Panc1 (cell line): ENCODE results near the gene TSPAN5. TPM values are rescaled to one million over a fixed set of nuclear protein-coding genes. Genes with fewer than 3 reads are reported as not detected.

Source experiments
- ATAC-seq: fragments of 200-7000 bp; cut with Tn5 transposase; 2 replicates; pipeline ENCODE4 v1.9.1; 2020; ENCODE audit warnings: mild to moderate bottlenecking, moderate library complexity
- BruUV-seq: library from RNA; stranded (reverse); fragments of 400-500 nt; replicated peaks from 2 replicates; lab custom pipeline; 2021; lab: Mats Ljungman, UMichigan
- CTCF ChIA-PET: fragments of 300-600 bp; sonication (Branson Sonifier 250); formaldehyde crosslinking; loops from one replicate; lab custom pipeline; 2022; ENCODE audit warnings: antibody characterized with exemption; lab: Charles Lee
- POLR2A ChIA-PET: fragments of 300-600 bp; sonication (Branson Sonifier 250); formaldehyde crosslinking; loops from one replicate; lab custom pipeline; 2022; ENCODE audit warnings: antibody characterized with exemption; lab: Charles Lee
- DNase-seq: peaks from one replicate; pipeline ENCODE4 v3.0.0-alpha.2; 2010; ENCODE audit warnings: low read depth, low spot score
- H3K27ac ChIP-seq: 2 replicates; pipeline ENCODE4 v1.5.1; 2011; ENCODE audit warnings: mild to moderate bottlenecking, low read length, inconsistent platforms
- H3K27me3 ChIP-seq: fragments of 200-500 bp; sonication (Bioruptor generic); 2 replicates; pipeline ENCODE4 v1.6.0; 2014; ENCODE audit warnings: low read length, inconsistent platforms; ENCODE audit not compliant: control insufficient read depth, insufficient read depth
- H3K36me3 ChIP-seq: fragments of 200-500 bp; sonication (Bioruptor generic); 2 replicates; pipeline ENCODE4 v1.5.1; 2014; ENCODE audit warnings: inconsistent platforms, mild to moderate bottlenecking, low read length, moderate library complexity; ENCODE audit not compliant: control insufficient read depth, insufficient read depth
- H3K4me1 ChIP-seq: 2 replicates; pipeline ENCODE4 v1.5.1; 2011; ENCODE audit warnings: inconsistent platforms, mild to moderate bottlenecking, low read length, moderate library complexity; ENCODE audit not compliant: control insufficient read depth, insufficient read depth
- H3K4me3 ChIP-seq, 2 experiments: 2 replicates each; pipeline ENCODE4 v1.5.1; 2011 to 2012; ENCODE audit warnings: low read depth in 2 of 2, low read length in 2 of 2, mild to moderate bottlenecking in 2 of 2, inconsistent platforms in 1 of 2, moderate library complexity in 1 of 2
- H3K9me3 ChIP-seq: fragments of 200-500 bp; sonication (Bioruptor generic); 2 replicates; pipeline ENCODE4 v1.5.1; 2014; ENCODE audit warnings: low read depth, mild to moderate bottlenecking, inconsistent platforms, low read length, moderate library complexity; ENCODE audit not compliant: control insufficient read depth, insufficient read depth
- CTCF ChIP-seq: fragments of 450-650 bp; IDR thresholded peaks from 2 replicates; pipeline ENCODE4 v1.5.1; 2017; ENCODE audit warnings: mild to moderate bottlenecking
- POLR2AphosphoS5 ChIP-seq: IDR thresholded peaks from 2 replicates; pipeline ENCODE4 v1.6.1; 2012; ENCODE audit warnings: mild to moderate bottlenecking, low read depth, low read length, moderate library complexity
- REST ChIP-seq, 2 experiments: IDR thresholded peaks; 2 replicates each; pipeline ENCODE4 v1.6.1; 2011 to 2012; ENCODE audit warnings: low read depth in 2 of 2, control low read depth in 1 of 2, low read length in 1 of 2, mild to moderate bottlenecking in 1 of 2, moderate library complexity in 1 of 2; ENCODE audit not compliant: insufficient read depth in 1 of 2
- SIN3A ChIP-seq: IDR thresholded peaks from 2 replicates; pipeline ENCODE4 v1.6.1; 2012; ENCODE audit warnings: low read depth, mild to moderate bottlenecking, low read length, moderate library complexity, borderline replicate concordance; ENCODE audit not compliant: insufficient read depth
- TCF7L2 ChIP-seq: IDR thresholded peaks from 2 replicates; pipeline ENCODE4 v1.6.1; 2011; ENCODE audit warnings: mild to moderate bottlenecking, low read depth, low read length, inconsistent platforms
- in situ Hi-C: cut with HindIII; loops from 2 replicates; pipeline ENCODE4 v1.10.0; 2016; ENCODE audit warnings: low sequenced_read_pairs, low pct_unique_long_range_greater_than_20kb
- intact Hi-C: fragments of 100-400 bp; cut with micrococcal nuclease; formaldehyde crosslinking; loops from one replicate; pipeline ENCODE4 v1.10.0; 2022; ENCODE audit not compliant: unreplicated experiment
- total RNA-seq: library from RNA; stranded (reverse); gene quantifications from one replicate; pipeline ENCODE4 v1.2.1, GENCODE V29; 2021; ENCODE audit not compliant: unreplicated experiment

The TSPAN5 gene
- total RNA-seq, 1 experiment from 2014 or later, result 61.9 TPM

GRCh38 chr4:98638661-98639060 is 19.8 kb downstream of the TSPAN5 start:
- ATAC-seq (0 out of 2 replicates have a peak, but pooled peaks have one; percentile 14), DNase-seq (no peak)
- POLR2A ChIA-PET, result no interaction called here
- BruUV-seq, result no TSS peak
- no peaks in the 10 kb centered on the region for H3K27me3 ChIP-seq
- H3K27ac ChIP-seq, result no peak overlapping the region
- H3K4me3 ChIP-seq, result no peak overlapping the region
- H3K36me3 ChIP-seq, result no peaks in the 10 kb centered on the region
- intact Hi-C loops, result no loop called here
- H3K9me3 ChIP-seq, result no peaks in the 10 kb centered on the region
- CTCF ChIA-PET, result no interaction called here
- peaks cover 64% of the 10 kb centered on the region for H3K4me1 ChIP-seq
- in situ Hi-C loops, result no loop called here
- TF ChIP-seq TCF7L2 (no peak), CTCF (no peak), REST (IDR thresholded peaks at IDR 0.05; ENCODE audit: insufficient read depth in 1 of 2, low read depth in 2 of 2, low read length in 1 of 2) (no peak), POLR2AphosphoS5 (no peak), SIN3A (no peak)

DNA sequence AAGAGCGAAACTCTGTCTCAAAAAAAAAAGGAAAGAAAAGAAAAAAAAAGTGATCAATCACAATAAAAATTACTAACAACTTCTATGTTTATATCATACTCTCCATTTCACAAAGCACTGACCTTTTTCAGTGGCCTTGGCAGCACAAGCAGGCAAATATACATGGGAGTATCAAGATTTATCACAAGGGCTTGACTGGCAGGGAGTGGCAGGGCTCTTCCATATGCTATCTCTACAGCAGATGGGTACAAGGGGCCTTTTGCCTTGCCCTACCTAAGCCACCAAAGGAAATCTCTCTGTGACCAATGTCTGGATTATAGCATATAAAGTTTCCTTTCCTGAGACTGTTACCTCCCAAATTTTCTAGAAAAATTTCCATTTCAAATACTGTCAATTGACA is 24.4 kb downstream of the TSPAN5 start:
- no peak overlapping the region for H3K27ac ChIP-seq
- ATAC-seq, result no peak
- H3K4me1 ChIP-seq, result peaks cover 57% of the 10 kb centered on the region
- H3K9me3 ChIP-seq, result no peaks in the 10 kb centered on the region
- CTCF ChIA-PET, result no interaction called here
- POLR2A ChIA-PET, result no interaction called here
- no peaks in the 10 kb centered on the region for H3K36me3 ChIP-seq
- no peak for DNase-seq
- no TSS peak for BruUV-seq
- in situ Hi-C loops, result no loop called here
- TF ChIP-seq SIN3A (no peak), REST (IDR thresholded peaks at IDR 0.05; ENCODE audit: insufficient read depth in 1 of 2, low read depth in 2 of 2, low read length in 1 of 2) (no peak), POLR2AphosphoS5 (no peak), CTCF (no peak), TCF7L2 (no peak)
- no peaks in the 10 kb centered on the region for H3K27me3 ChIP-seq
- H3K4me3 ChIP-seq, result no peak overlapping the region
- intact Hi-C loops, result no loop called here
